NT2/D1 (cell line): ENCODE measurements around the gene ADAMTS16.

Experiments
- SUZ12 ChIP-seq: IDR thresholded peaks from 2 replicates; pipeline ENCODE4 v1.6.1; 2011; ENCODE audit not compliant: insufficient read length, insufficient read depth; ENCODE audit errors: extremely low read depth
- ZNF274 ChIP-seq: IDR thresholded peaks from 2 replicates; pipeline ENCODE4 v1.6.1; 2011; ENCODE audit warnings: mild to moderate bottlenecking, low read depth, low read length

DNA sequence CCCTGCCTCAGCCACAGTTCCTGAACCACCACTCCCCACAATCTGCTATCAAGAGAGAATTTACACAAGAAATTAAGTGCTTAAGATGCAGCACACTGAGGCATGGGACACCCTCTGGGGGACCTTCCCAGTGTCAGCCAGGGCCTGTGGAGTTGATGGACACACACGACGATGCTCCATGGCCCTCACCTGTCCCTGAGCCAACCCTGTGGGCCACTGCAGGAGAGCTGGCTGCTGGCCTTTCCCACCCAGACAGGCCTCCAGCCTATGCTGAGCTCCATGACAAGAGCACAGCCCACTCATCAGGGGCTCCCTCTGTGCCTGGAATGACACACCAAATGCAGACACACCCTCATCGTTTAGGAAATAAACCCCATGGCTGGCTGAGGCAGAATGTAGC lies 124.6 kb downstream of the ADAMTS16 start:
- no peak for TF ChIP-seq SUZ12
- no peak for TF ChIP-seq ZNF274
